ENCODE data around the gene BEX2.

DNA sequence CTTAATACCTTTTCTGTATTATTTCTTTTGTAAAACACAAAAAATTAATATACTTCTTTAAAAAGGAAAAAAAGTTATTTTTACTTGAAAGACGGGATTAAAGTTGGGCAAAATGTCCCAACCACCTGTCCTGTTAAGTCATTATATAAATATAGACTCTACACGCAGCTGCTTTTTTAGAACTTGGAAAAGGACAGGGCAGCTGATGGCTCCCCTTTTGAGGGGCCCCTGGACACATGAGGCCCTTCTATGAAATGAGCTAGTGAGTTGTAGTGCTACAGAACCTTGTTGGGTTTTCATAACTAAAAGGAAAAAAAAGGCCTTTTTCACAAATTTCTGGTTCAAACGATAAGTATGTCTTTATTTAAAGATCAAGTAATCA, 600 bp upstream of the BEX2 start:
- TF ChIP-seq POU2F2 (IDR thresholded peaks at IDR 0.05; ENCODE audit: low read depth, low read length) = no peak
- no peak for TF ChIP-seq POLR2A (IDR thresholded peaks at IDR 0.05; ENCODE audit: low read depth, low read length)
- TF ChIP-seq POLR2AphosphoS5 (IDR thresholded peaks at IDR 0.05; ENCODE audit: low read depth, low read length) = no peak
- TF ChIP-seq TAF1 (IDR thresholded peaks at IDR 0.05; ENCODE audit: low read depth, low read length) = no peak
- TF ChIP-seq SPI1 (IDR thresholded peaks at IDR 0.05; ENCODE audit: low read depth, low read length) = no peak
- TF ChIP-seq PAX5 (IDR thresholded peaks at IDR 0.05; ENCODE audit: insufficient read depth, low read length, severe bottlenecking) = no peak

All from GM12891 (cell line).